Stimulated activated CD4-positive, alpha-beta T cell treated with anti-CD3 and anti-CD28 coated beads, Interleukin-12 subunit alpha, Interleukin-12 subunit beta, amount 100 ng/mL, for 48 hours (primary cell): ENCODE measurements around the gene EVC.

Source experiments
- DNase-seq, 3 donors: peaks; one replicate each; pipeline ENCODE4 v3.0.0-alpha.2; 2020; ENCODE audit warnings: low read depth in 2 of 3, low spot score in 1 of 3

EVC gene

GRCh38 chr4:5710961-5711478 is at the start of gene EVC:
EVC (plus strand) TSS chr4:5711201; CDS start chr4:5711381, 180 bp downstream.
- peak in 1 of 3 donors; percentile 31 for DNase-seq

- DNase-seq = no peak
These were observed 49.8 kb upstream of the EVC start for GRCh38 chr4:5661237-5661636.

GRCh38 chr4:5662555-5662954 is 48.4 kb upstream of the EVC start:
- DNase-seq = no peak

- DNase-seq = no peak
These were observed 46.2 kb upstream of the EVC start for GRCh38 chr4:5664778-5665177.

GRCh38 chr4:5666741-5667140 is 44.3 kb upstream of the EVC start:
- no peak for DNase-seq

- no peak for DNase-seq
These were observed 34.2 kb upstream of the EVC start for GRCh38 chr4:5676763-5677162.

GRCh38 chr4:5678977-5679376 is 32.0 kb upstream of the EVC start:
- no peak for DNase-seq

GRCh38 chr4:5683566-5683965 is 27.4 kb upstream of the EVC start:
- DNase-seq = no peak

GRCh38 chr4:5685296-5685695 is 25.7 kb upstream of the EVC start:
- DNase-seq = no peak

- no peak for DNase-seq
These were observed 24.7 kb upstream of the EVC start for GRCh38 chr4:5686338-5686737.

- DNase-seq = no peak
These were observed 21.9 kb upstream of the EVC start for GRCh38 chr4:5689065-5689464.

- DNase-seq = no peak
These were observed 19.4 kb upstream of the EVC start for GRCh38 chr4:5691491-5692132.

GRCh38 chr4:5693871-5694270 is 17.1 kb upstream of the EVC start:
- no peak for DNase-seq

- no peak for DNase-seq
These were observed 14.7 kb upstream of the EVC start for GRCh38 chr4:5696341-5696740.

- DNase-seq = no peak
These were observed 10.5 kb upstream of the EVC start for GRCh38 chr4:5700459-5700858.

- DNase-seq = no peak
These were observed 9.0 kb upstream of the EVC start for GRCh38 chr4:5701971-5702370.

- DNase-seq = no peak
These were observed 7.2 kb upstream of the EVC start for GRCh38 chr4:5703831-5704230.

- DNase-seq = no peak
These were observed 6.7 kb upstream of the EVC start for GRCh38 chr4:5704276-5704675.

GRCh38 chr4:5705647-5706320 is 5.2 kb upstream of the EVC start:
- DNase-seq = no peak

GRCh38 chr4:5706486-5707290 is 4.3 kb upstream of the EVC start:
- DNase-seq = no peak

- DNase-seq = no peak
These were observed 3.6 kb upstream of the EVC start for GRCh38 chr4:5707366-5707765.
